GM18873 (cell line): ENCODE measurements around the gene DNAH17.

ENCODE experiments used
- ATAC-seq: cut with Tn5 transposase; IDR thresholded peaks from one replicate; pipeline ENCODE4 v1.9.1; 2021; ENCODE audit warnings: mild to moderate bottlenecking, moderate library complexity, moderate number of reproducible peaks; ENCODE audit not compliant: unreplicated experiment, low FRiP score

Gene DNAH17

GRCh38 chr17:78486228-78486802 is 90.9 kb downstream of the DNAH17 start:
- ATAC-seq = no peak

GRCh38 chr17:78485290-78486168 is 91.7 kb downstream of the DNAH17 start:
- no peak for ATAC-seq

- ATAC-seq = no peak
Observed at GRCh38 chr17:78484271-78485246, 92.6 kb downstream of the DNAH17 start.

GRCh38 chr17:78479369-78479768 is 97.8 kb downstream of the DNAH17 start:
- ATAC-seq = no peak

- ATAC-seq = no peak
Observed at GRCh38 chr17:78478757-78479297, 98.4 kb downstream of the DNAH17 start.

GRCh38 chr17:78477913-78478756 is 99.1 kb downstream of the DNAH17 start:
- no peak for ATAC-seq

GRCh38 chr17:78476973-78477372 is 100.2 kb downstream of the DNAH17 start:
- no peak for ATAC-seq

GRCh38 chr17:78476149-78476548 is 101.0 kb downstream of the DNAH17 start:
- no peak for ATAC-seq

- no peak for ATAC-seq
Observed at GRCh38 chr17:78475211-78475610, 102.0 kb downstream of the DNAH17 start.

GRCh38 chr17:78474614-78475146 is 102.5 kb downstream of the DNAH17 start:
- no peak for ATAC-seq

- ATAC-seq = no peak
Observed at GRCh38 chr17:78473951-78474613, 103.1 kb downstream of the DNAH17 start.

GRCh38 chr17:78472035-78472905 is 104.9 kb downstream of the DNAH17 start:
- no peak for ATAC-seq

- ATAC-seq = no peak
Observed at GRCh38 chr17:78471635-78472034, 105.6 kb downstream of the DNAH17 start.

- ATAC-seq = no peak
Observed at GRCh38 chr17:78469443-78469842, 107.8 kb downstream of the DNAH17 start.

GRCh38 chr17:78468366-78468765 is 108.8 kb downstream of the DNAH17 start:
- no peak for ATAC-seq

GRCh38 chr17:78466786-78467715 is 110.1 kb downstream of the DNAH17 start:
- ATAC-seq = no peak
